Measurements from ENCODE around the gene GALNT7. TPM values are rescaled to one million over a fixed set of nuclear protein-coding genes. Genes with fewer than 3 reads are reported as not detected.

GALNT7 gene
- total and polyA plus RNA-seq, 2 of the 13 experiments (the other 11 are each of a cell fraction or from before 2014, with no cell fraction given) = 0.08 to 0.13 TPM

- TF ChIP-seq HMGXB4 (CRISPR knock-in tag; IDR thresholded peaks at IDR 0.05; ENCODE audit: borderline replicate concordance in 1 of 2, low read depth in 1 of 2) = no peak
Observed at GRCh38 chr4:173314715-173315114, 146.1 kb downstream of the GALNT7 start (continued).

DNA sequence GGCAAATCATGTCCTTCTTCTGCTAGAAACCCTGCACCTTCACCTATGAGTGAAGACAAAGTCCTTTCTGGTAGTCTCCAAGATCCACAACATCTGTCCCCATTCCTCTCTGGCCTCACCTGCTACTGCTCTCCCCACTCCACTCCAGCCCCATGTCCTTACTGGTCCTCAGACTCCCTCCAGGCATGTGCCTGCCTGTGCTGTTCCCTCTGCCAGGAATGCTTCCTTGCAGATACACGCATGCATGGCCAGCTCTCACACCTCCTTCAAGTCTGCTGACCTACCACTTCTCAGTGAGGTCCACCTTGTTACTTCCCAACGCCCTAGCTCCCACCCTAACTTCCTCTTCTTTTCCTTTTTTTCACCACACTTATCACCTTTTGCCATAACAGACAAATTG is 147.4 kb downstream of the GALNT7 start:
- Histone ChIP-seq H3K27me3 (ENCODE audit: control insufficient read depth in 1 of 2, insufficient read depth in 2 of 2, low read length in 2 of 2) (no peaks in the 10 kb centered on the region), H3K4me3 (replicated peaks in 1 of 3; ENCODE audit: insufficient read depth in 1 of 3, low read depth in 2 of 3, low read length in 3 of 3) (no peak overlapping the region), H3K36me3 (replicated peaks in 1 of 2; ENCODE audit: control insufficient read depth in 1 of 2, insufficient read depth in 2 of 2, low read length in 2 of 2) (no peaks in the 10 kb centered on the region), H3K27ac (ENCODE audit: extremely low read length, insufficient read depth, low read length) (no peak overlapping the region), H2AFZ (ENCODE audit: low read length) (no peak overlapping the region), H3K79me2 (ENCODE audit: insufficient read depth, low read length) (no peaks in the 10 kb centered on the region), H3K4me2 (ENCODE audit: low read depth, low read length) (no peak overlapping the region), H3K9me3 (ENCODE audit: low read length) (no peaks in the 10 kb centered on the region), H4K20me1 (ENCODE audit: insufficient read depth, low read length) (no peaks in the 10 kb centered on the region), H3K9ac (ENCODE audit: insufficient read depth, low read depth, low read length) (no peak overlapping the region), H3K4me1 (ENCODE audit: insufficient read depth, low read length) (no peaks in the 10 kb centered on the region)
- ATAC-seq = peak; percentile 40; the same call in 2 of the 3 replicates
- no TSS peak for BruUV-seq (replicated peaks)
- ChIA-PET CTCF (ENCODE audit: low intra/inter-chr PET ratio, low total read pairs) (no interaction called here), POLR2A (no interaction called here)
- intact Hi-C loops (cut with micrococcal nuclease; ENCODE audit: unreplicated experiment) (no loop called here), in situ Hi-C loops (cut with HindIII; ENCODE audit: extremely low pct_ligation_motif_present, low pct_unique_long_range_greater_than_20kb) (loop anchor here (10.0 kb wide), 1 partner anchor 179 kb away; no protein-coding TSS in a partner anchor)
- FAIRE-seq = no peak
- no peak for DNase-seq (ENCODE audit: low spot score)
- WGBS (ENCODE audit: low lambda C conversion rate) = 69% methylated on average over 2 of the region's 2 CpGs
- no peak for TF ChIP-seq ZNF589 (CRISPR knock-in tag; conservative IDR thresholded peaks at IDR 0.05)
- TF ChIP-seq ZHX2 (IDR thresholded peaks at IDR 0.05; ENCODE audit: low read depth) = no peak
- TF ChIP-seq ZHX2 (CRISPR knock-in tag; IDR thresholded peaks at IDR 0.05; ENCODE audit: borderline replicate concordance) = no peak
- no peak for TF ChIP-seq ELF1 (CRISPR knock-in tag; IDR thresholded peaks at IDR 0.05)
- no peak for TF ChIP-seq ZKSCAN1 (IDR thresholded peaks at IDR 0.05; ENCODE audit: low read length)
- no peak for TF ChIP-seq THAP8 (CRISPR knock-in tag; IDR thresholded peaks at IDR 0.05; ENCODE audit: borderline replicate concordance)
- no peak for TF ChIP-seq NFE2L2 (IDR thresholded peaks at IDR 0.05; ENCODE audit: low read length)
- TF ChIP-seq ZBTB3 (CRISPR knock-in tag; IDR thresholded peaks at IDR 0.05; ENCODE audit: borderline replicate concordance, low read depth) = no peak
- TF ChIP-seq DPF2 (CRISPR knock-in tag; IDR thresholded peaks at IDR 0.05; ENCODE audit: borderline replicate concordance, low read depth) = no peak
- TF ChIP-seq SNAPC2 (CRISPR knock-in tag; IDR thresholded peaks at IDR 0.05) = no peak
- TF ChIP-seq ZNF343 (CRISPR knock-in tag; IDR thresholded peaks at IDR 0.05) = no peak

Data from HepG2 (cell line).